Stimulated activated CD4-positive, alpha-beta T cell treated with anti-CD3 and anti-CD28 coated beads, Interleukin-1b, Interleukin-23, amount 100 ng/mL, for 1 hour (primary cell): ENCODE data around the gene CRAMP1.
"Not testable (repeated sequence)": the region's sequence is repeated elsewhere in the genome, so short reads cannot be mapped to it uniquely, and the experiment has no call there.

Experiments
- DNase-seq, 2 donors: peaks; one replicate each; pipeline ENCODE4 v3.0.0-alpha.2; 2020; ENCODE audit warnings: low read depth in 2 of 2

Gene CRAMP1, protein sequence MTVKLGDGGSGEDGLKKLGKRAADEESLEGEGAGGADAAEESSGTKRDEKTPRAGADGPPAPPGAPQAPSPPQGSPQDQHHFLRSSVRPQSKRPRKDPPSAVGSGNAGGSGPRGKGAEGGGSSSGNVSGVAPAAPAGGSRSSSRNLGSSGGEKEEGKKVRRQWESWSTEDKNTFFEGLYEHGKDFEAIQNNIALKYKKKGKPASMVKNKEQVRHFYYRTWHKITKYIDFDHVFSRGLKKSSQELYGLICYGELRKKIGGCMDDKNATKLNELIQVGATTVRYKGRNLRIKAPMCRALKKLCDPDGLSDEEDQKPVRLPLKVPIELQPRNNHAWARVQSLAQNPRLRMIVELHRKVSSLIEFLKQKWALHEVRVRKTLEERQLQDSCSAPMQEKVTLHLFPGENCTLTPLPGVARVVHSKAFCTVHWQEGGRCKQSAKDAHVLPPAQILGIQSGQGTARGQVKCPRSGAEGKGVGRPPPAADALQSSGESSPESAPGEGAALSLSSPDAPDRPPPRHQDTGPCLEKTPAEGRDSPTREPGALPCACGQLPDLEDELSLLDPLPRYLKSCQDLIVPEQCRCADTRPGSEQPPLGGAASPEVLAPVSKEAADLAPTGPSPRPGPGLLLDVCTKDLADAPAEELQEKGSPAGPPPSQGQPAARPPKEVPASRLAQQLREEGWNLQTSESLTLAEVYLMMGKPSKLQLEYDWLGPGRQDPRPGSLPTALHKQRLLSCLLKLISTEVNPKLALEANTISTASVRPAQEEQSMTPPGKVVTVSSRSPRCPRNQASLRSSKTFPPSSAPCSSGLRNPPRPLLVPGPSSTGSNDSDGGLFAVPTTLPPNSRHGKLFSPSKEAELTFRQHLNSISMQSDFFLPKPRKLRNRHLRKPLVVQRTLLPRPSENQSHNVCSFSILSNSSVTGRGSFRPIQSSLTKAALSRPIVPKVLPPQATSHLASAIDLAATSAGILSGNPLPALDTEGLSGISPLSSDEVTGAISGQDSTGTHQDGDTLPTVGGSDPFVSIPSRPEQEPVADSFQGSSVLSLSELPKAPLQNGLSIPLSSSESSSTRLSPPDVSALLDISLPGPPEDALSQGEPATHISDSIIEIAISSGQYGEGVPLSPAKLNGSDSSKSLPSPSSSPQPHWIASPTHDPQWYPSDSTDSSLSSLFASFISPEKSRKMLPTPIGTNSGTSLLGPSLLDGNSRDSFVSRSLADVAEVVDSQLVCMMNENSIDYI (N-terminal part only)

DNA sequence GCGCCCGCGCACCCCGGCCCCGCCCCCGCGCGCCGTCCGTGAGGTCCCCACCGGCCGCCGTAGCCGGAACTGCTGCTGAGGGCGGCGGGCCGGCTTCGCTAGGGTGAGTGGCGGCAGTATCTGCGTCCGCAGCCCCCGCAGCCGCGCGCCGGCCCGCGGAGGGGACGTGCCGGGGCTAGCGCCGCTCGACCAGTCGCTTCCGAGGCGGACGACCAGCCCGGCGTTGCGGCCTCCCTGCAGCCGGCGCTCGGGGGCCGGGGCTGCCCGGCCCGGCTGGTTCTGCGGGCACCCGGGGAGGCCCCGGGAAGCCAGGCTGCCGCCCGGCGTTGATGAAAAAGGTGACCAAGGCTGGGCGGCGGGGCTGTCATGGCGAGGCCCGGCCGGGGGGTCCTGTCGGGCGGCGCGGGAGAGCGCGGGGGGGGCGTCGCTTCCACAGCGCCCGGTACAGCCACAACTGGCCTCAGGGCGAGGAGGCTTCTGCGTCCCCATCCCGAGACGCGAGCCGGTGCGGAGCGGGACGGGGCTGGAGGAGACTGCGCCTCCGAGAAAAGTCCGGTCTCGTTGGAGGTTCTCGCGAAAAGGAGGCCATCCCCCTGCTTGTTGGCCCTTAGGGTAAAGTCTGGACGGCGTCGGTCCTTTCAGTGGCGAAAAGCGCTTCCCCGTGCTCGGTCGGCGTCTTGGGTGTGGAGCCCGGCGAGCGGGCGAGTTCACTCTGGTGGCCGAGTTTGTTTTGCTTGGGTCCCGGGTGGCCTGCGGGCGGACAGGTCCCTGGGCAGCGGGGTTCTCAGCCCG is at the start of gene CRAMP1:
CRAMP1 (plus strand) TSS at position 41 of the 792 bp plus-strand sequence. CDS start 2,280 bp downstream, outside the sequence.
- DNase-seq, result no peak

DNA sequence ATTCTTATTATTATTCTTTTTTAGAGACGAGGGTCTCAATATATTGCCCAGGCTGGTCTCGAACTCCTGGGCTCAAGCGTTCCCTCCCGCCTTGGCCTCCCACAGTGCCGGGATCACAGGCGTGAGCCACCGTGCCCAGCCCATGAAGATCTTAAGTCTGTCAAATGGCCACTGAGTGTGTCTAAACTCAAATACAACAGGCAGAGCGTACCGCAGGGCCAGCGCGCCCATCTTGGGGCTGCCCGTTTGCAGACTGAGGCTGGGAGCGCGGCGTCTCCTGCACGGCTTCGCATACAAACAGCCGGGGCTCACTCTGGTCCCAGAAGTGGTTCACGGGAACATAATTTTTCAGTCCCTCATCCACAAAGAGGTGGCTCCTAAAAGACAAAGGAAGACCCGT is 48.4 kb upstream of the CRAMP1 start:
- DNase-seq, result no peak

DNA sequence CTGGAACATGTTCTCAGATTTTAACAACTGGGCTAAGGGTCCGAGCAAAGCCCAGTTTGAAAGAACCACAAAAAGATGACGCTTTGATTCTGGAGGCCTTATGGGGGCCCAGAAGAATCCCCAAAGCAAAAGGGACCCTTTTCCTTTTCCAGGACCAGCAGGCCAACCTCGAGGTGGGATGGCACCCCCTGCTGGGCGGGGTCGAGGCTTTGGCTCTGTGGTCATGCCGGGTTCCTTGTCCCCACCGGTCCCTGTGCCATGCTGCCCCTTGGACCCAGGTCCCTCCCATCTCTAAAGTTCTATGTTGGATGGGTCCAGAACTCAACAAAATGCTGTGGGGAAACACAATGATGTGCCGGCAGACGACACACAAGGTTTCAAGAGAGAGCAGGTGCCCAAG is 47.8 kb upstream of the CRAMP1 start:
- DNase-seq, result no peak

DNA sequence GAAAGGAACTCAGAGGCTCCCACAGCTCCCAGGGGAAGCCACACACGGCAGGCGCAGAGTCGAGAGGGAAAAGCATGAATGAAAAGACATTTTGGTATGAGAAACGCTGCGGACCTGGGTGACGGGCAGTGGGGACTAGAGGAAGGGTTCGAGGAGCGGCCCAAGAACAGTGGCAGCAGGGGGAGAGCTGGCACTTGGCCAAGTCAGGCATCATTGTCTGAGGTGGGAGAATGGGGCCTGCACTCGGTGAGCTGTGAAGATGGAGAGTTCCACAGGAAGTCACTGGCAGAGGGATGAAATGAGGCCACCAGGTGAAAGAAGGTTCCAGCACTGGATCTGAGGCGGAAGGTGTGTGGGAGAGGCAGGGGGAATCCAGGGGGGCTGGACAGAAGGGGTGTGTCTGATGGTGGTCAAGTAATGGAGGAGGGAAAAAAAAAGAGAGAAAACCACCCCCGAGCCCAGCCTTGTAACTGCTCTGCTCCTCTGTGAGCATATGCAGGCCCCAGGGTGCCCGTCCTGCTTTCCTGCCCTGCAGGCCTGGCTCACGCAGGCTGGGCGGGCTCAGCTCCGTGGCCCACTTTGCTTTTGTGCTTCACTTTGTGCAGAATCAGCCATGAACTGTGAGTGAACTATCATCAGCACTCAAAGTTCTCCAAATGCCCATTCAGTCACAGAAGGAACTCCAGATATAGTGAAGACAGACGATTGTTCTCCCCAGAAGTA is 46.9 kb upstream of the CRAMP1 start:
- no peak for DNase-seq

DNA sequence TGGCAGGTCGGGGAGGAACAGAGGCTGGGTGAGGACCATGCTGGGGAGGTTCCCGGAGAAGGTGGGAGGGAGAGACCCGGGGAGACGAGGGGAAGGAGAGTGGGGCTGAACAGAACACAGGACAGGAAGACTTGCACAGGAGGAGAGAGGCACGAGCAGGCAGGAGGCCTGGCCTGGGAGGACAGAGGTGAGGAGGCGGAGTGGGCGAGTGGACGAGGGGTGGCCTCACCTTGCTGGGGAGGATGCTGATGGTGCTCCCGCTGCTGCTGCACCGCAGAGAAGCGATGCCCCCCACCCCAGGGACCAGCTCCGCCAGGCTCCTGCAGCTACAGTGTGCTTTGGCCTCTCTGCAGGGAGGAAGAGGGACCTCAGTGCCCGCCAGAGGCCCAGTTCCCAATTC is 44.2 kb upstream of the CRAMP1 start:
- DNase-seq, result no peak

DNA sequence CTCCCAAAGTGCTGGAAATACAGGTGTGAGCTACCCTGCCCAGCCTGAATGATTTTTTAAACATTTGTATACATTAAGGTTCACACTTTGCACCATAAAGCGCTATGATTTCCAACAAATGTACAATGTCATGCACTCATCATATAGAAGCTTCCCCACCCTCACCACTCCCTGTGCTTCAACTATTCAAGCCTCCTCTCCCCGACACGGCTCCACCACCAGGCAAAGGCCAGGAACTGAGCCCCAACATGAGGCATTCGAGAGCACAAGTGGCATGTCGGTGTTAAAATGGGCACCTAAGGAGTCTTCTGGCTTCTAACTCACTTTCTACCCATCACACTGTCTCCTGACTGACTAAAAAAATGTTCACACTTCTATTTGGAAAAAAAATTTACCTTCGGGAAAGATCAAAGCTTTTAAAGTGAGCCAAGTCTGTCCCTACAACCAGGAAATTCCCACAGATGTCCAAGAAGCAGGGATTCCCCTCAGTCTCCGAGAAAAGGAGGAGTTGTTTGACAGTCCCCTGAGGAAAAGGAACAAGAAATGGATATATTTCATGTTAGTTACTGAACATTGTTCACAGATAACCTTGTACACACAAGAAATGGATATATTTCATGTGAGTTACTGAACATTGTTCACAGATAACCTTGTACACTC is 41.0 kb upstream of the CRAMP1 start:
- no peak for DNase-seq

DNA sequence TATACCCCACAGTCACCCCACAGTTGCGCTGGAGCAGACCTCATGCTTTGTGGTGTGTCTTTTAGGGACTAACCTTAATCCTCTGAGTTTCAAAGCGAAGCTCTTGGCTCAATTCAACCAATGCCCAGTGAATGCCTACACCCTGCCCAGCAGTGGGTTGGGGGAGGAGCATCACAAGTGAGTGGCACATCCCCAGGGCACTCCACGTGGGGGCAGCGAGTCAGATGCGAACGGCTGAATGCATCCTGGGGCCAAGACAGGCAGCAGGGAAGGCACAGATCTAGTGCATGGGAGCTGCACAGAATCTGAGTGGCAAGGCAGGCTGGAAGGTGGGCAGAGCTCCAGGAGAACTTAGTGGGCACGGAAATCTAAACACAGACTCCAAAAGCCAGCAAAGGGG is 39.5 kb upstream of the CRAMP1 start:
- no peak for DNase-seq

DNA sequence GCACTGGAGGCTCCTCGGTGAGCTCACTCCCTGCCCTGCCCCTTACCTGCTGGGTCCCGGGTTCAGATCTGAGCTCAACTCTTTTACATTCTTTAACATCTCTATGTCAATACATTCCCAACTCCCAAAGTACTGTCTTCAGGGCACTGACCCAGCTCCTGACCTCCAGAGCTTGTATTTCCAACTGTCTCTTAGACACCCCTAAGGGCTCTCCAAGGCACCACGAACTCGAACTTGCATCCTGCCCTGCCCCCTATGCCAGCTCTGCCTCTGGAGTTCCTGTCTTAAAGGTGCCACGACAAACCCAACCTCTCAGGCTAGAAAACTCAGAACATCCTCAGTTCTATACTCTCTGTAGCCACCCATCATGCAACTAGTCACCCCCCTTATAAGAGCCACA is 38.9 kb upstream of the CRAMP1 start:
- no peak for DNase-seq

DNA sequence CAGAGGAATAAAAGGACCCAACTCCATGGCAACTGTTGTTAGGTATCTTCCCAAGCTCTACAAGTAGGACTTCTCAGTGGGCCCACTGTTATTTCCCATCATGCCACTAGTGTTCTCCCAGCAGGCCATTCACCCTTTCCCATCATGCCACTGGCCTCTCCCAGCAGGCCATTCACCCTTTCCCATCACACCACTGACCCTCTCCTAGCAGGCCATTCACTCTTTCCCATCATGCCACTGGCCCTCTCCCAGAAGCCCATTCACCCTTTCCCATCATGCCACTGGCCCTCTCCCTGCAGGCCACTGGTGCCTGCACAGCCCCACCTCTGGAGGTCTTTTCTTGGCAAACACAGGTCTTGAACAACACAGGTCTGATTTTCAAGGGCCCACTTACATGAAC is 36.6 kb upstream of the CRAMP1 start:
- DNase-seq, result no peak

DNA sequence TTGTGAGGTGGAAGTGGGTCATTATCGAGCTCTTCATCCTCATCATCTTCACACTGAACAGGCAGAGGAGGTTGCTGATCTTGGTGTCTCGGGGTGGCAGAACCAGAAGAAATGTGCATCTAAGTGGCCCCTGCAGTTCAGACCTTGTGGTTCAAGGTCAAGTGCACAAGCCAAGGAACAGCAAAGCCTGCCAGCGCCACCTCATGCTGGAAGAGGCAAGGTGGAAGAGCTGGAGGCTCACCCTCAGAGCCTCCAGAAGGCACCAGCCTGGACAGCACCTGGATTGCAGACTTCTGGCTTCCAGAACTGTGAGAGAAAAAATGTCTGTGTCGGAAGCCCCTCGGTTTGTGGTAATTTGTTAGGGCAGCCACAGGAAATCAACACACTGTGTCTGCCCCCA is 32.9 kb upstream of the CRAMP1 start:
- no peak for DNase-seq

DNA sequence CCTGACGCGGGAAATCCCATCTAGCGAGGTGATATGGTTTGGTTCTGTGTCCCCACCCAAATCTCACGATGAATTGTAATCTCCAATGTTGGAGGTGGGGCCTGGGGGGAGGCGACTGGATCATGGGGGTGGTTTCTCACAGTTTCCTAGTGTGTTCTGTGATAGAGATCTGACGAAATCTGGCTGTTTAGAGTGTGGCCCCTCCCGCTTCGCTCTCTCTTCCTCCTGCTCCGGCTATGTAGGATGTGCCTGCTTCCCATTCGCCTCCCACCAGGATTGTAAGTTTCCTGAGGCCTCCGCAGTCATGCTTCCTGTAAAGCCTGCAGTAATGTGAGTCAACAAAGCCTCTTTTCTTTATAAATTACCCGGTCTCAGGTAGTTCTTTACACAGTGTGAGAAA is 31.9 kb upstream of the CRAMP1 start:
- no peak for DNase-seq

DNA sequence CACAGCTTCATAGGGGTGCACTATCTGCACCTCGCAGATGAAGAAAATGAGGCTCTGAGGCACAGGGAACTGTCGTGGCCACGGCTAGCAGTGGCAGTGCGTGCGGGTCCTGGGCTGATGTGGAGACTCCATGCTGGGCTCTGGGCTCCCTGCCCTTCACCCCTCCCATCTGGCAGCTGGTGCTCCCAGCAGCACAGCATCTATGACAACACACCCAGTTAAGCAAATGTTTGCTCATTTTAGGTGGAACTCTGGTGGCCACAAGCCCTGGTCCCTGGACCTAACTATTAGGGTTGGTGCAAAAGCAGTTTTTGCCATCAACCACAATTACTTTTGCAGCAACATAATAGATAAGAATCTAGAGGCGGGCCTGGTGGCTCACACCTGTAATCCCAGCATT is 31.2 kb upstream of the CRAMP1 start:
- no peak for DNase-seq

DNA sequence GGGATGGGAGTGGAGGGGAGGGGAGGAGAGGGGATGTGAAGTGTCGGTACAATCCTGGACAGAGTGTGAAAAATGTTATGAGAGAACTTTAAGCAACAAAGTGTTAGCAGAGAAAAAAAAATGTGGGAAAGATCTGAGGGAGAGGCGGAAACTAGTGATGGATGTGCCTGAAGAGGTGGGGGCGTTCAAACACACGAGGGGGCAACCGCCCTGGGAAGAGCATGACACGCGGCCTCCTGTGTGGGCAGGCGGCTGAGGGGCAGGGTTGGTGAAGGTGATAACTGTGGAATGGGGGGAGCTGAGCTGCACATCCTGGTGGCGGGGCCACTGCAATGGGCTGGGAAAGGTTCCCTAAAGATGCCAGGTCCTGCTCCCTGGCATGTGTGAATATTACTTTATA is 30.4 kb upstream of the CRAMP1 start:
- no peak for DNase-seq

DNA sequence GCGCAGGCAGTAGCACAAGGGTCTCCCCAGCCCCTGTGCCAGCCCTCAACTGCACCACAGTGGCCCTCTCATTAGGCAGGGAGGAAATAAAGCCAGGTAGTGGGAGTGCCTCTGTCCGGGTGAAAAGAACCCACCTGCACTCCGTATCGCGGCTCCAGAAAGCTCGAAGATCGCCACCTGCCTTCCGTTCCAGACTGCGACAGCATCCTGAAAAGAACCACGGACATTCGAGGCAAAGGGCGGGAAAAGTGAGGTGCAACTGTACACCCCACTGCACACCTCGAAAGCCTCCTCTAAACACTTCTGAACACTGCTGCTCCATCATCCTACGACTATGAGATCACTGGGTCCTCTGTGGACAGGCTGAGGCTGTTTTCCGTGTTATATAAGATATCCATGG is 29.0 kb upstream of the CRAMP1 start:
- DNase-seq, result no peak

DNA sequence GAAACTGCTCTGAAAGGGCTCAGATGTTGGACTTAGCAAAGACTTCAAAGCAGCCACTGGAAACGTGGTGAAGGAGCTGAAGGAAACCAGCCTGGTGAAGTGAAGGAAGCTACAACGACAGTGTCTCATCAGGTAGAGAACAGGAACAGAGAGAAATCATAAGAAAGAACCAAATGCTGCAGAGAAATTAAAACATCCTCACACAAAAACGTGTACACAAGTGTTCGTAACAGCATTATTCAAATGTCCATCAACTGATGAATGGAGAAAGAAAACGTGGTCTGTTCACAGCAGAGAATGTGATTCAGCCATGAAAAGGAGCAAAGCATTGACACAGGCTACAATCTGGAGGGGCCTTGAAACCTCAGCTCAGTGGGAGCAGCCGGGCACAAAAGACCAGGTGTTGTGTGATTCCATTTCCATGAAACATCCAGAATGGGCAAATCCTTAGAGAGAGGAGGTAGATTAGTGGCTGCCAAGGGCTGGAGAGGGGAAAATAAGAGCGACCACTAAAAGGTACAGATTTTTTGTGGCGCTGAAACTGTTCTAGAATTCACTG is 27.2 kb upstream of the CRAMP1 start:
- no peak for DNase-seq

DNA sequence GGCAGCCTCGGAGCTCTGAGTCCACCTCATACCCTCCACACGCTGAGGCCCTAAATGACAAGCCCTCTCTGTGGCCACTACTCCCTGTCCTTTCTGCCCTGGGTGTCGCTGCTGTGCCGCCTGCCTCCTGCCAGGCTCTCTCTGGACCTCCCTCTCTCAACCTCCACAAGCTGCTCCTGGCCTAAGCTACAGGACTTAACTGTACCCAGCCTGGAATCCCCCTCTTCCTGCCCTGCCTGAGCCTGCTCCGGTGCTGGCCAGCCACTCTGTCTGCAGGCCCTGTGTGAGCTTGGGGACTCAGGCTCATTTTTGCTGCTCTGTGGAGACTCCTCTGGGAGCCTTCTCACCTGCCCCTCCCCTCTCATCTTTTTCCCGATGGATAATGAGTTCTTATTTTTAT is 21.8 kb upstream of the CRAMP1 start:
- DNase-seq, result no peak

DNA sequence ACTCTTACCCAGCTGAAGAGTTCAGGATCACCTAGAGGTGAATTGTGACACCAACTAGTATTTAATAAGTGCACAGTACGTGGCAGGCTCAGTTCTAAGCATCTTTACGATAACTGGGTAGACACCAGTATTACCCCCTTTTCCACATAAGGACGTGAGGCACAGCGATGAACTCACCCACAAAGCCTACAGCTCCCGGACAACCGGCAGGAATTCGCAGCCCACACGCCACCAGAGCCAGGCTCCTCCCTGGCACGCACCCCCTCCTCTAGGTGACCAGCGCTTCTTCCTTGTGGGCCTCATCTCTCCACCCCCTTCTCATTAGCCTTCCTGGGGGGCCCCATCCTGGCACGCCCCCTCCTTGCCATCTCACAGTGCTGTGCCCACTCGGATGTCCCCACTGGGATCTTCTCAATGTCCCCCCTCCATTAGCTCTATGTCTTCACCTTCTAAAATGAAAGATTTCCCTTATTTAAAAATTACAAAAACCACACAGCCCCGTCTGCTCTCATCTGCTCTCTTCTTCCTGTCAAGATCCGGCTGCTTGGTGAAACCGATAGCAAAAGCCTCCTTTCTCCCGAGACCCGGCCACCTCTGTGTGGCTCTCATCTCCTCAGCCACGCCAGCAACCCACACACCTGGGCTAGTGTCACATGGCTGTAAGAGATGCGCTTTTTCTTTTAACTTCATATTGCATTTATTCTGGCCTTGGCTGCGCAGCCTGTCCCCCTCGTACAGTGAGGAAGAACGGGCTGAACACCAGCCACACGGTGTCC is 21.0 kb upstream of the CRAMP1 start:
- DNase-seq, result no peak

DNA sequence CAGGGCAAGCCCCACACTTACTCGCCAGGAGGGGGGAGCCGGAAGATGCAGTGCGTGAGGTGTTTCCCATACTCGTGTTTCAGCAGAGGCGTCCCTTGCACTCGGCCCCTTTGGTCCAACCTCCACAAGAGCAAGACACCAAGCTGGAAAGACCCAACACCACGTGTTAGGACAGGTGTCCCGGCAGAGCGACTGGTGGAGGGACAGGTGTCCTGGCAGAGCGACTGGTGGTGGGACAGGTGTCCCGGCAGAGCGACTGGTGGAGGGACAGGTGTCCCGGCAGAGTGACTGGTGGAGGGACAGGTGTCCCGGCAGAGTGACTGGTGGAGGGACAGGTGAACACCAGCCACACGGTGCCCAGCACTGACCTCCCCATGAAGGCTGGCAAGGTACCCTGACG is 19.7 kb upstream of the CRAMP1 start:
- no peak for DNase-seq

DNA sequence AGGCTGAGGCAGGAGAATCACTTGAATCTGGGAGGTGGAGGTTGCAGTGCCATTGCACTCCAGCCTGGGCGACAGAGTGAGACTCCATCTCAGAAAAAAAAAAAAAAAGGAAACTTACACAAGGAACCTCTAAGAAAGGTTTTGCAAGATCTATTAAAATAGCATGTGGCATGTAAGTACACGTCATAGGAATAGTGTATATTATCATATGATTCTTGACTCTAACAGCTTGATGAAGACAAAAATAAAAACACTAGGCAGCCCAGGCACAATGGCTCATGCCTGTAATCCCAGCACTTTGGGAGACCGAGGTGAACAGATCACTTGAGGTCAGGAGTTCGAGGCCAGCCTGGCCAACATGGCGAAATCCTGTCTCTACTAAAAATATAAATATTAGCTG is 16.6 kb upstream of the CRAMP1 start:
- not testable (repeated sequence) for DNase-seq
